ENCODE results near the gene LARGE2.

GRCh38 chr11:45909594-45910475 is 12.6 kb upstream of the LARGE2 start:
- no peak for TF ChIP-seq CTCF (IDR thresholded peaks at IDR 0.05 in 4 of 5, conservative IDR thresholded peaks at IDR 0.05 in 1 of 5)
- TF ChIP-seq POLR2A (IDR thresholded peaks at IDR 0.05) = no peak

All from gastrocnemius medialis (tissue), 4 donors.